HG03097 (cell line): ENCODE data around the gene SLC25A46.
A peak's percentile ranks its signal among the peaks of the same experiment; 100 is the strongest.
"Not testable (repeated sequence)": the region's sequence is repeated elsewhere in the genome, so short reads cannot be mapped to it uniquely, and the experiment has no call there.

Experiments
- ATAC-seq: cut with Tn5 transposase; IDR thresholded peaks from one replicate; pipeline ENCODE4 v1.9.1; 2021; ENCODE audit not compliant: unreplicated experiment, low FRiP score

SLC25A46 gene

DNA sequence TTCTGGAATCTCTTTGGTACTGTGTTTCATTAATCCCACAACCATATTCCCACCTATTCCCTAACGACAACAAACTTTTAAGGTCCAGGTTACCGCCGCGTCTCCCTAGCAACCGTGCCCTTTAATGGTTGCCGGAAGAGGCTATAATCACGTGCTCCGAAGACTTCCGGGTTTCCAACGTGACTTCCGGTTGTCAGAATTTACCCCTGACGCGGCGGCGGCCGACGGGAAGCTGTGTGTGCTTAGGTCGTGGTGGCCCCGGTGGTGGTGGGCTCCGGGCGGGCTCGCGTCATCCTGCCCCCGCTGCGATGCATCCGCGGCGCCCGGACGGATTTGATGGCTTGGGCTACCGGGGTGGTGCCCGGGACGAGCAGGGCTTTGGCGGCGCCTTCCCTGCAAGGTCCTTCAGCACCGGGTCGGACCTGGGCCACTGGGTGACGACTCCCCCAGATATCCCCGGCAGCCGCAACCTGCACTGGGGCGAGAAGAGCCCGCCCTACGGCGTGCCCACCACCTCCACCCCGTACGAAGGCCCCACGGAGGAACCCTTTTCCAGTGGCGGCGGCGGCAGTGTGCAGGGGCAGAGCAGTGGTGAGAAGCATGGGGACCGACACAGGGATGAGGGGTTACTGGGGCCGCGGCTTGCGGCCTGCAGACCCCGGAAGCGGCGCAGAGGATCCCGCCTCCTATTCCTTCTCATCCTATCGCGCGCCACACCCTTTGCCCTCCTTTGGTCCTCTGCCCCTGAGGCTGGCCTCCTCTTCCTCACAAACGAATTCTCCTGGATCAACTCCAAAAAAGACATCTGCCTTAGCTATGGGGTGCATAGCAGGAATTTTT is at the start of gene SLC25A46:
TSS of gene SLC25A46 (plus strand) at position 196 of the 840 bp plus-strand sequence. CDS start at position 309, 113 bp downstream.
- peak; percentile 97 for ATAC-seq

DNA sequence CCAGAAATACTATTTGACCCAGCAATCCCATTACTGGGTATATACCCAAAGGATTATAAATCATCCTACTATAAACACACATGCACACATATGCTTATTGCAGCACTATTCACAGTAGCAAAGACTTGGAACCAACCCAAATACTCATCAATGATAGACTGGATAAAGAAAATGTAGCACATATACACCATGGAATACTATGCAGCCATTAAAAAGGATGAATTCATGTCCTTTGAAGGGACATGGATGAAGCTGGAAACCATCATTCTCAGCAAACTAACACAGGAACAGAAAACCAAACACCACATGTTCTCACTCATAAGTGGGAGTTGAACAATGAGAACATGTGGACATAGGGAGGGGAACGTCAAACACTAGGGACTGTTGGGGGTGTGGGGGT is 48.2 kb upstream of the SLC25A46 start:
- ATAC-seq, result not testable (repeated sequence)

DNA sequence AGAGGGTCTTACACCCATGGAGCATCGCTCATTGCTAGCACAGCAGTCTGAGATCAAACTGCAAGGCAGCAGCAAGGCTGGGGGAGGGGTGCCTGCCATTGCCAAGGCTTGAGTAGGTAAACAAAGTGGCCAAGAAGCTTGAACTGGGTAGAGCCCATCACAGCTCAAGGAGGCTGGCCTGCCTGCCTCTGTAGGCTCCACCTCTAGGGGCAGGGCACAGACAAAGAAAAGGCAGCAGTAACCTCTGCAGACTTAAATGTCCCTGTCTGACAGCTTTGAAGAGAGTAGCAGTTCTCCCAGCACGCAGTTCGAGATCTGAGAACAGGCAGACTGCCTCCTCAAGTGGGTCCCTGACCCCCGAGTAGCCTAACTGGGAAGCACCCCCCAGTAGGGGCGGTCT is 46.1 kb upstream of the SLC25A46 start:
- not testable (repeated sequence) for ATAC-seq

DNA sequence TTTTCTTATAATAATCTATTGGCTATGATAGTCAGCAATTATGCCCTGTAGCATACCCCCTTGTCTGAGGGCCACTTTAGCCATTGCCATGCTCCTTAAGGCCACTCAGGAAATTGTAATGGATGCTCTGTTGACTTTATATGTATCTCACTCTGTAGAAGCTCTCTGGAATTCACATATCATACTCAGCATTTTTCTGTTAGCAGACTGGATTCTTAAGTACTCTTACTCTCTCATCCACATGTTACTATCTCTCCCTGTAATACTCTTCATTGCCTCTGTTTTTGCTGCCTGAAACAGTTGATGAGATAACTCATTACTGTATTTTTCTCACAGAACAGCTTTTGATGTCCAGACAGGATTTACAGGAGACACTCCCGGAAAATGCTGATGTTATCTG is 36.5 kb upstream of the SLC25A46 start:
- no peak for ATAC-seq

DNA sequence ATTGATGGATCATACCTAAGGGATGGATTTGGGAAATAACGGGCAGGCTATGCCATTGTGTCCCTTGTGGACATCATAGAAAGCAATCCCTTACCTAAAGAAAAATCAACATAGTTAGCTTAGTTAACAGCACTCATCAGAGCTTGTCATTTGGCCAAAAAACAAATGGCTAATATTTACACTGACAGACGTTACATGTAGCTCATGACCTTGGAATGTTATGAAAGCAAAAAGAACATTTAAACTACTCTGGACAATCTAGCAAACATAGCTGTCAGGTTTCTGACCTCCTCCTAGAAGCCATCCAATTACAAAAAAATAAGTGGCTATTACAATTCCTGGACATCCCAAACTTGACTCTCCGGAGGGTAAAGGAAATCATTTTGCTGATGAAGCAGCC is 36.1 kb upstream of the SLC25A46 start:
- no peak for ATAC-seq

DNA sequence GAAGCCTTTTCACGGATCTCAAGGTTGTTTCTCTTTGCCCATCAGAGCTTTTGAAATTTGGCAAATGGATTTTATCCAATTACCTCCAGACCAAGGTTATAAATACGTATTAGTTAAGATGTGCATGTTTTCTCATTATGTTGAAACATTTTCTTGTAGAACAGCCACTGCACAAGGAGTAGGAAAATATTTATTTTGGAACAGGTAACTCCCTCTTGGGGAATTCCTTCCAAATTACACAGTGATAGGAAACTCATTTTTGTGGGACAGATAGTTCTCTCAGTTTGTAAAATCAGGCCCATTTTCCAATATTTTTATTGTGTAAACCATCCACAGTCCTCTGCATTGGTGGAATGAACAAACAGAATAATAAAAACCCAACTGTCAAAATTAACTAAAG is 35.3 kb upstream of the SLC25A46 start:
- no peak for ATAC-seq

DNA sequence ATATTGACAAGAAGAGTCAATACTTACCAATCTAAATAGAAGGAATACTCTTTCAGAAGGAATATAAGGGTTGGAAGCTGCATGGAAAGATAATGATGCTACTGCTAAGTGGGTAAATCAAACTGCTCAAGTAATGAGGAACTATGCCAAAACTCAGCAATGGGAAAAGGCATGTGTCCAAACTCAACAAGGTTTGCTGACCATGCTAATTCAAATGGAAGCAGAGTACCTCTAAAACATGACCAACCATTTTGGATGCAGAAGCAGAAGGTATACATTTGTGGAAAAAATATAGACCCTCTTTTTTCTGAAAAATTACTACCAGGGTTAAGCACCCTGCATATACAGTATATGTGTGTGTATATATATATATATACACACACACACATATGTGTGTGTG is 33.5 kb upstream of the SLC25A46 start:
- no peak for ATAC-seq

DNA sequence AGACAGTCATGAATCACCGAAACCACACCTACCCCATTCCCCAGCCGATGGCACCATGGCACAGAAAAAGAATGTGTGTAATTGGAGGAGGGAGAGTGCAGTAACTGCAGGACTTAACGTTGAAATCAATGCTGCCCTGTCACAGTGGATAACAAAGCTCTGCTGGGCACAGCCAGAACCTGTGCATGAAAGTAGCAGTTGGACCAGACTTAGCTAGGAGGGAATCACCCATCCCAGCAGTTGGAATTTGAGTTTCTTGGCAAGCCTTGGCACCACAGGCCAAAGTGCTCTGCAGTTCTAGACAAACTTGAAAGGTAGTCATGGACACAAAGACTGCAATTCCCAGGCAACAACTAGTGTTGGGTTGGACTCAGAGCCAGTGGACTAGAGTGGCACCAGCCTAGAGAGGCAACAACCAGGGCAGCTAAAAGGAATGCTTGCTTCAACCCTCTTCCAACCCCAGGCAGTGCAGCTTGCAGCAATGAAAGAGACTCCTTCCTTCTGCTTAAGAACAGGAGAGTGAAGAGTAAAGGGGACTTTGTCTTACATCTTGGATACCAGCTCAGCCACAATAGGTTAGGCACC is 31.5 kb upstream of the SLC25A46 start:
- no peak for ATAC-seq

DNA sequence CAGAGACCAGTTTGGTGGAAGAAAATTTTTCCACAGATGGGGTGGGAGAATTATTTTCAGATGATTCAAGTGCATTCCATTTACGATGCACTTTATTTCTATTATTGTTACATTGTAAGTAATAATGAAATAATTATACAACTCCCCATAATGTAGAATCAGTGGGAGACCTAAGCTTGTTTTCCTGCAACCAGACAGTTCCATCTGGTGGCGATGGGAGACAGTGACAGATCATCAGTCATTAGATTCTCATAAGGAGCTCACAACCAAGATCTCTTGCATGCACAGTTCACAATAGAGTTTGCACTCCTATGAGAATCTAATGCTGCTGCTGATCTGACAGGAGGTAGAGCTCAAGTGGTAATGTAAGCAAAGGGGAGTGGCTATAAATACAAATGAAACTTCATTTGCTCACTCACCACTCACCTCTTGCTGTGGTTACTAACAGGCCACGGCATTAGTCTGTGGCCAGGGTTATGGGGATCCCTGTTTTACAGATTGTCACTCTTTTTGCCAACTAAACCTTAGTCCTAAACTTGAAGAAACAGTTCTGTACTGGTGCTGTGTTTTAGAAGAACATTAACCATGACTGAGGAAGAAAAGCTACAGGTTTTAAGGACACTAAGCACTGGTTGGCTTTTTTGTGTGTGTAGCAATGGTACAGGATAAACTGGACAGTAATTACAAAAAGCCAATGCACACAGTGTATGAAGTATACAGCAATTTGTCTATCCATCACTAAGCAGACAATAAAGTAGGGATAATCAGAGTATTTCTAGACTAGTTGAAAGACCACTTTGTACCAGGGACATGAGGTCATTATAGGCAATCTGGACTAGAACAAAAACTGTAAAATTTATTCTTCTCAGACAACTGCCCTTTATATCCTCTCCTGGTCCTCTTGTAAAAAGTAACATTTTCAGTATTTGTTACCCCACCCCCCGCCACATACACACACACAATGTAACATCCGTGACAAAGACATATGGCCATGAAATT is 22.3 kb upstream of the SLC25A46 start:
- ATAC-seq, result peak; percentile 53

DNA sequence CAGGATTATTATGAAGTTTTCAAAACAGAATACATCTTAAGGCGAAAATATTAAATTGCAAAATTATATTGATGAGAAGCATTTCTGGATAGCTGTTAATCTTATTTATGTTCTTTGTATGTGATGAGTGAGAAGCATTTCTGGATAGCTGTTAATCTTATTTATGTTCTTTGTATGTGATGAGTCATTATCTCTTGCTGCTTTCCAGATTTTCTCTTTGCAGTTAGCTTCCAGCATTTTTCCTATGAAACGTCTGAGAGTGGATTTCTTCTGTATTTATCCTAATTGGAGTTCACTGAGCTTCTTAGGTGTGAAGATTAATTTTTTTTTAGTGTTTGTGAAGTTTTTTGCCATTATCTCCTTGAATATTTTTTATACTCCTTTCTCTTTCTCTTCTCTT is 20.5 kb upstream of the SLC25A46 start:
- no peak for ATAC-seq

DNA sequence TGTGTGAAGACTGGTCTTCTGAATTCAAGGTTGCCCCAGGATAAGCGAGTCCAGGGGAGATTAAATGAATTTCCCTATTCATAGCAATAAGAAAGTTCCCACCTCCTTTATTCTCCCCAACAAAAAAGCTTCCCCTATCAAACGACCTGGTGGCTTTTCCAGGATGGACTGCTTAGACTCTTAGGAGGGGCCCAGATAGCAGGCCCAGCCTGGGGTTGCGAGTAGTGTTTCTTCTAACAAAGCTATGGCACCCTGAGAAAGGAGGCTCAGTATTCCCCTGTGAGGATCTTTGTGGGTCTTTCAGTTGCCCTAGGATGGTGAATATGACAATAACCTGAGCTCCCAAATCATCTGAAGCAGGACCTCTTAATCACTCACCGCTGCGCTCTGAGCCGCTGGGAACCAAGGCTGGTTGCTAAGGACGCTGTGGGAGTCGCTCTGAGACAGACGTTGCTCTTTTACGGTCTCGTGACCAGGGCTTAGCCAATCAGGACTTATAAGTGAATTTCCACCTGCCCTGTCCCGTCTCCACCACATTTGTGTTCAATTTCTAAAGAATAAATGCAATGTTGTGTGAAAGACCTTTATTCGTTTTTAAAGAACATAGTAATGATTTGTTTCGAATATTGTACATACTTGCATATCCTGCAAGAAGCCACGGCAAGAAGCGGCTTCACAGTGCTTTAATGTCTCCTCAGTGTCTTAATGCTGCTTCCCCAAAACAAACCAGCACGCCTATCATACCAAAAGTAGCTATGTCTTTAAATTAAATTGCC is 12.4 kb upstream of the SLC25A46 start, which contains the start of gene TMEM232:
TSS of gene TMEM232 (minus strand) at position 423 of the 776 bp plus-strand sequence. CDS start 59,319 bp downstream, outside the sequence.
- peak; percentile 100 for ATAC-seq

DNA sequence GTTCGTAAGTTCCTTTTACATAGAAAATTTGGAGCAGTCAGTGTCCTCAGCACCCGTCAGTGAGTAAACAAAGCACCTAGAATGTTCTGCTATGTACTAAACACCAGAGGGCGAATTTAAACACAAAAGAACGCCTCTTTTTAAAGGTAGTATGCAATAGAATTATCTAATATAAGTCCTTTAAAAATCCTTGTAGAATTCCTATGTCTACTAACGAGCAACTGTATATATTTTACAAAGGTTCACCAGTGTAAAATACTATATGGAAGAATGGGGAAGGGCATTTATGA is 11.8 kb upstream of the SLC25A46 start:
- peak; percentile 32 for ATAC-seq

DNA sequence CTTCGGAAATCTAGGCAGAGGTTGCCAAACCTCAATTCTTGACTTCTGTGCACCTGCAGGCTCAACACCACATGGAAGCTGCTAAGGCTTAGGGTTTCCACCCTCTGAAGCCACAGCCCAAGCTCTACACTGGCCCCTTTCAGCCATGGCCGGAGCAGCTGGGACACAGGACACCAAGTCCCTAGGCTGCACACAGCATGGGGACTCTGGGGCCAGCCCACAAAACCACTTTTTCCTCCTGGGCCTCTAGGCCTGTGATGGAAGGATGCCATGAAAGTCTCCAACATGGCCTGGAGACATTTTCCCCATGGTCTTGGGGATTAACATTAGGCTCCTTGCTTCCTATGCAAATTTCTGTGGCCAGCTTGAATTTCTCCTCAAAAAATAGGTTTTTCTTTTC is 7.3 kb upstream of the SLC25A46 start:
- ATAC-seq, result not testable (repeated sequence)

DNA sequence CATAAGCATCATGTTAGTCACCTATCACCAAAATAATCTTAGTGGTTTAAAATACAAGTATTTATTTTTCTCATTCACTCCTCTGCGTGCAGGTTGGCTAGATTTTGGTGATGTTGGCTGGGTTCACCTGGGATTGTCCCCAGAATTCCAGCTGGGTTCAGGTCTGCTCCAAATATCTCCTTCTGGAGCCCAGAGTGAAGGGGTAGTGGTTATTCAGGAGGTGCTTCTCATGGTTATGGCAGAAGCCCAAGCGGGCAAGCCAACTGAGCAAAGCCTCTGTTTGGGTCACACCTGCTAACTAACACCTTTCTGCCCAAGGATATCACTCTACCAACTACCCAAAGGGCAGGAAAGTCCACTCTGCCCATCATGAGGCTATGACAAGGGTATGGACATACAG is 4.7 kb upstream of the SLC25A46 start:
- no peak for ATAC-seq

DNA sequence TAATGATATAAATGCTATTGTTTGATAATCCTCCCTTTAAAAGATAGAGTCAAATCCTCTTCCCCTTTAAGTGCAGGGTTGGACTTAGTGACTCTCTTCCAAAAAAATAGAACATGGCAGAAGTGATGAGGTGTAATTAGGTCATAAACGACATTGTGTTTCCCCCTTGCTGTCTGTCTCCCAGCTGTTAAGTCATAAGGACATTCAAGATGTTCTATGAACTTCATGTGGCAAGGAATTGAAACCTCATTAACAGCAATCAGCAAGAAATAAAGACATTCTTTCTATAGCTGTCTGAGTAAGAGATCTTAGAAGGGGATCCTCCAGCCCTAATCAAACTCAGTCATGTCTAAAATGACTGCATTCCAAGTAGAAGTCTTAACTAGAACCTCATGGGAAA is 3.3 kb upstream of the SLC25A46 start:
- no peak for ATAC-seq

DNA sequence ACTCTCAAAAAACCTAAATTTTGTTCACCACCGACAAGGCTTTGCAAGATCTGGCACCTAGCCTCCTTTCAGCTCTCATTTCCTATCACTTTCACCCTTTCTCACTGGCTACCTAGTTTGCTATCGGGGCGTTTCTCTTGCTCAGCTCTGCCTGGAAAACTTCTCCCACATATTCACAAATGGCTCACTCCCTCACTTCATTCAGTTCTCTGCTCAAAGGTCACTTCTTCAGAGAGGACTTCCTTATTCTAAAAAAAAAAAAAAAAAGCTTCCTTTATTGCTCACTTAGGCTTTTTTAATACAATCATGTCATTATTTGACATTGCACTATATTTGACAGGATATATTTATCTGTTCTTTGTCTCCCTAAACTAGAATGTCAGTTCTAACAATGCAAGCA is 2.1 kb upstream of the SLC25A46 start:
- ATAC-seq, result no peak

DNA sequence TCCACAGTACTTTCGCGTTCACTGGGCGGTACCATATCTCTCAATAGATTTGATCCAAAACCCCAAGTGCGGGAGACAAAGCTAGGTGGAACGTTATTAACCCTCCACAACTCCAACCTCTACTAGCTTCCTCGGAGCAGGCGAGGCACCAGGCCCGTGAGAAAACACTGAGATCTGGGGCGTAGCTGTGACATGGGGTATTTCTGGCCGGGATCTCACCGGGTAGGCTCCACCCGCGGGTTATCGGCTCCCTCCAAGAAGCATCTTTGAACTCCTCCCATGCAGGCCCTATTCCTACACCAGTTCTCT is 350 bp upstream of the SLC25A46 start:
- peak; percentile 43 for ATAC-seq

DNA sequence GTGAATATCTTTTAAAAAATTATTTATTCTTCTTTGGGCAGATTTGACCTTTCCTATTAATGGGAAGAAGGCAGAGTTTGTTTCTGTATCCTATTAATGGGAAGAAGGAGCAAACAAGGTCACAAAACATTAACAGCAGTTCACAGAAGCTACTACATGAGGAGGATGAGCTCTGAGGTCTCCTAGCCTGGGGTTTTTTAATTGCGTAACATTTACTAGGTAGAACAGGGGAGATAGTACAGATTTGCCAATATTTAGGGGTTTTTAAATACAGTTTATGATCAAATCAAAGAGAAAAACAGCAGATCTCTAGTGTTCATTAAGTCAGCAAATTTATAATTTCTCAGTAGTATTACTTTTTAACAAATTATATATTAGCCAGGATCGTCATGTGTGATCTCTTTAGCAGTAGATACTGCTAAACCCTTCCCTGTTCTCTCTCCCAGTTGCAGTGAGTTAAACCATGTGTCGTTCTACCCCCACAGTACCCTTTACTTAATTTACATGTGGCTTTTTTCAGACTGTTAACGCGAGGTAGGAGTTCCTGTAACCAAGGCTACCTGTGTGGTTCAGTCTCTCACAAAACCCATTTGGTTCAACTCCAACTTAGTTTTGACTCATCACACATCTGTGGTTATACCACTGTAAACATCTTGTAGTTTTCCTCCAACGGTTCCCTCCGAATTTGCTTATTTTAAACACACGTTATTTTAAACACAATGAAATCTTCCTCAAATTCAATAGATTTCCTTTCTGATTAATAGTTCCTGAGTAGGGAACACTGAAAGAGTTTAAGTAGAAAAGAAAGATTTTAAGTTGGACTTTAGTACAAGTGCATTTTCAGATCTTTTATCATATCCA is 13.3 kb downstream of the SLC25A46 start:
- ATAC-seq, result peak; percentile 98

DNA sequence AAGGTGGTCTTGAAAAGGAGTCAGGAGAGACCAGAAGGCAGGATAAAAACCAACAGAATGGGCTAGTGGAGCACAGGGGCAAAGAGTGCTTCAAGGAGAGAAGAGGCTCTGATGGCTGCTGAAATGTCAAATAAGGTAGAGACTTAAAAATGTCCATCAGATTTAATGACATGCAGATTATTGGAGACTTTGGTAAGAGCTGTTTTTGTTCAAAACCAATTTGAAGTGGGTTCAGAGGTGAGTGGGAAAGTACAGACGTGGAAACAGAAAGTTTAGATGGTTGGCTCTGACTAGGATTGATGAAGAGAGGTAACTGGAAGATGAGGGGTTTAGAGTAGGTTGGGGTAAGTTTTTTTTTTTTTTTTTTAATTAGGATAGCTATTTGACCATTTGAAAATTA is 14.1 kb downstream of the SLC25A46 start:
- ATAC-seq, result peak; percentile 0

DNA sequence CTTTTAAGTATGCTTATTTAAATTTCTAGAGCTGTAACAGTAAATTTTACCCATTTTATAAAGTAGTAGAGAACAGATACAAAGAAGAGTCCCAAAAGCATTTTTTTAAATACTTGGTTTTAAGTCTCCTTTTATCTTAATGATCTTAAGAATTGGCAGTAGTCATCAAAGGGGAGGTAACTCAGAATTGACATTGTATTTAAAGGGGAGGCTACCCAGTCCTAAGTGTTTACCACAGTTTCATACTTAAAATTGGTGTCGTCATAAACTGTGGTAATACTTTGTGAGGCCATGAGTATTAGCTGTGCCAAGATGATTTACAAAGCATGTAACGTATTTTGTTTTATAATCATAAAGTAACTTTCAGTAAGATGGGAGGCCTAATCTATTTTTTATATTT is 14.8 kb downstream of the SLC25A46 start:
- no peak for ATAC-seq
